Germinal center (tissue), 1 donor: ENCODE measurements around the gene KAZN.

ENCODE experiments used
- DNase-seq: peaks from one replicate; pipeline ENCODE4 v3.0.0; 2012; ENCODE audit warnings: mixed read lengths, low spot score

The KAZN gene

GRCh38 chr1:14614341-14614740 is 15.9 kb downstream of the KAZN start:
- no peak for DNase-seq

DNA sequence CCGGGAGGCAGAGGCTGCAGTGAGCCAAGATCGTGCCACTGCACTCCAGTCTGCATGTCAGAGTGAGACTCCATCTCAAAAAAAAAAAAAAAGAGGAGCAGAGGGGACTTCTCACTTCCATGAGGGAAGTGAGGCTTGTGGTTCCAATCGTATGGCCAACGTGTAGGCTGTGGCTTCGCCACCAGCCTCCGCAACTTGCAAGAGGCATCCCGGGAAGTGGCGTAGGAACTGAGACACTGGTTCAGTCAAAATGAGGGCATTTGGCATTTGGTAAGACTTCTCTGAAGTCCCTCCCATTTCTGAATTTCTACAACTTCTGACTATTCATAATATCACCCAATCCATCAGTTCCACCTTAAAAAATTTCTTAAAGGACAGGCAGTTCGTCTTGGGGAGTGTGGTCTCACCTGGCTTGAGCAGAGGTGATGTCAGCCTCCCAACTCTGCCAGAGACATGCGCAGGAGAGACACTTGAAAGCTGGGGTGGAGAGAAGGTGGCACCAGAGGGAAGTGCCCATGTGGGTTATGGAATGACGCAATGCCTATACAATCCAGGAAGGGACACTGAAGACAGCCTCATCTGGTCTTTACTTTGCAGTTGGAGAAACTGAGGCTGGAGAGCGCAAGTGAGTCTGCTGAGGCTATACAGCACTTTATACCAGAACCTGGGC is 17.2 kb downstream of the KAZN start:
- no peak for DNase-seq

DNA sequence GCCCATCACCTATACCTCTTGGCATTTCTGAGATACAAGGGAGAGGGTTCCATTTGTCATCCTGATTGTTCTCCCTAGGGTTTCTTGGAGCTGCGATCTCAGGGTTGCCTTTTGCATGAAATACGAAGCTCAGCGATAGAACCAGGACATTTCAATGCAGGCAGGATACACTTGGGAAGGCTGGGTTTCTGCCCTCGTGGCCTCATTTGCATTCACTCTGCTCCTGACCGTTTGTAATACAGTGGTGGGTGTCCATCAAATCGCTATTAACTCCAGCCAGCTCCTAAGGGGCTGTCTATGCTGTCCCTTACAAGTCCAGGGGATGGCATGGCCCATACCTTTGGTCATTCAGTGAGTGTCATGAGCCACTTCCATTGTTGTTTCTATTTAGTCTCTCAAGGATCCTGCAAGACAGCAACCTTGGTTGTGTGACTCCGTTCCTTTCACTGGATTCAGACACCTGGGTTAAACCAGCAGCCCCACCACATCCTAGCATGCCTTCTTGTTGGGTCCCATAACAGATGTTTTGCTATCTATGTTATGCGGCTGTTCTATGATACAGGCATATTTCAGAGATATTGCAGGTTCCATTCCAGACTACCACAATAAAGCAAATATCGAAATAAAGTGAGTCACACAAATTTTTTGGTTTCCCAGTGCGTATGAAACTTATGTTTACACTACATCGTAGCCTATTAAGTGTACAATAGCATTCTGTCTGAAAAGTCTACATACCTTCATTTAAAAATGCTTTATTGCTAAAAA is 18.3 kb downstream of the KAZN start:
- DNase-seq: no peak

- no peak for DNase-seq
Measured at GRCh38 chr1:14617791-14618190, 19.3 kb downstream of the KAZN start.

- DNase-seq: no peak
Measured at GRCh38 chr1:14620941-14621340, 22.5 kb downstream of the KAZN start.

GRCh38 chr1:14623090-14623489 is 24.6 kb downstream of the KAZN start:
- DNase-seq: no peak

DNA sequence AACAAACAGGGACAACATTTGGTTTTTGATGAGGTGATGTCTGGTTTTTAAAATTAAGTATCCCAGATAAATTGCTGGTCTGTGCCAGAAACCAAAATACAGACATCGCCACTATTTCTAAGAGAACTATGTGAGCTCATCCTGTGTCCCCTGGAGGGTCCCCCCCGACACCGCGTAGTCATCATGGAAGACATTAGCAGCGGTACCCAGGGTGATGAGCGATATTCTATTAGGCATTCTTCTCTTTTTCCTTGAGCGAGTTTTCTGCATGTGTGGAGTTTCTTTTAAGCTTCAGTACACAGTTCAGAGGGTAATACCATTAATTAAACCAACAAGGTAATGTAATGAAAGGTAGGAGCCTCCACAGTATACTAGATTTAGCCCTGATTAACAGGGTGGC is 26.5 kb downstream of the KAZN start:
- no peak for DNase-seq

DNA sequence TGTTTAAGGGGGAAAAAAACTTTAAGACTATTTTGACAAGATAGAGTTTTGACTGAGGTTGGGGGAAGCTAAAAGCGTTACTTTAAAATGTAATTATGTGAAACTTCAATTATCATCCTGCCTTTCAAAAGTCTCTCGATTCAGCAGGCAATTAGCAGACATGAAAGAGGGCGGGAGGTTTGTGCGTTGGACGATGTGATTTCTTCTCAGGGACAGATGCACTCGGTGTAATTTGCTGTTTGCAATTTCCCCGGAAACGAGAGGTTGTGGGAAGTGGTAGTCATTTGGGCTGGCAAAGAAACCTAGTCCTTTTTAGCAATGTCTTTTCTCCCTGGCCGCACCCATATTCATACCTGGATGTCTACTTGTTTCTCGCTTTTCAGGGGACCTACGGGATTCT is 27.1 kb downstream of the KAZN start:
- no peak for DNase-seq

GRCh38 chr1:14625996-14626395 is 27.5 kb downstream of the KAZN start:
- DNase-seq: no peak

DNA sequence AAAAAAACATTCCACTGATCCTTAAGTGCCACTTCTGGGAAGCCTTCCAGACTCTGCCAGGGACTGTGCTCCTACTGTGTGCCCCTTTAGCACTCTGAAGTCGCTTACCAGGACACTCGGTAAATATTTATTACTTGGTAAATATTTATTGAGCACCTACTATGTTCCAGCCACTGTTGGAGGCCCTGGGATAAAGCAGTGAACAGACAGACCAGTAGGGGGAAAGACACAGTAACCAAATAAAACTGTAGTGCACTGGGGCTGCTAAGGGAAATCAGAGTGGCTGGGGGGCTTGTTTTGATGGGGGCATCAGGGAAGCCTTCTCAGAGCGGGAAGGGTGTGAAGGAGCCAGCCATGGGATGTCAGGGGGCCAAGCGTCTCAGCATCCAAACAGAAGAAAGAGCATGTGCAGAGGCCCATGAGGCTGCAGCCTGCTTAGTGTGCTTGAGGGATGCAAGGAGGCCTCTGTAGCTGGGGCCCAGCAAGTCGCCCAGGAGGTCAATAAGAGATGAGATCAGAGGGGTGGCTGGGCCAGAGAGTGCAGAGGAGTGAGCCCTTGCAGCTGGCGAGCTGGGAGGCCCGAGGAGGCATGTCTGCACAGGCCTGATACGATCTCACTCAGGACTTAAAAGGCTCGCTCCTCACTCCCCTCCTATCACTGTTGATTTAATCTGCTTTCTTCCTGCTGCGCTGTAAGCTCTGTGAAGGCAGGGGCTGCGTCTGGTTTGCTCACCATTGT is 28.6 kb downstream of the KAZN start:
- no peak for DNase-seq

GRCh38 chr1:14627608-14628489 is 29.4 kb downstream of the KAZN start:
- no peak for DNase-seq

DNA sequence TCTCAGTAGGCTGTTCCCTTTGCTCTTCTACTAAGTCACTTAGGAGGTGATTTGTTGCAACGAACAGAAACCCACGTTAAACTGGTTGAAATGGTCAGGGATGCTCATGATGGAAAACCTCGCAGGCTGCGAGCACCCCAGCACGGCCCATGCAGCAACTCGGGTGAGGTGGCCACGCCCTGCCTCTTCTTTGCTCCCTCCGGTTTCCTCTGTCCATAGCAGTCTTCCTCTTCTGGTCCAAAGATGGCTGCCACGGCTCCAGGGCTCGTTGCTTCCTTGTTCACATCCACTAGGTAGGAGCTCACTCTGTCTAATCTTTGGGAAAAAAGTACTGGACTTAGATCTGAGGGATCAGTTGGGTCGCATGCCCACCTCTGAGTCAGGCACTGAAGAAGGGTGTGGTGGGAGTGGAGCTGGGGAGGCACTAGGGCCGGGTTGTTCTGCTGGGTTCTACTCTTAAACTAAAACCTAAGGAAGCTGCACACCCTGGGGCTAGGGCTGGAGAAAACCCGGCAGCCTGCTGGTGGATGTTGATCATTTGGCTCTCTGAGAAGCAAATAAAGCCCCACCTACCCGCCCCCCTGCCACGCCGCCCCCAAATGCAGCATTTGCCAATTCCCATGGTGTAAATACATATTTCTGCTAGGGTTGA is 31.0 kb downstream of the KAZN start:
- DNase-seq: no peak

GRCh38 chr1:14630986-14631385 is 32.5 kb downstream of the KAZN start:
- no peak for DNase-seq

DNA sequence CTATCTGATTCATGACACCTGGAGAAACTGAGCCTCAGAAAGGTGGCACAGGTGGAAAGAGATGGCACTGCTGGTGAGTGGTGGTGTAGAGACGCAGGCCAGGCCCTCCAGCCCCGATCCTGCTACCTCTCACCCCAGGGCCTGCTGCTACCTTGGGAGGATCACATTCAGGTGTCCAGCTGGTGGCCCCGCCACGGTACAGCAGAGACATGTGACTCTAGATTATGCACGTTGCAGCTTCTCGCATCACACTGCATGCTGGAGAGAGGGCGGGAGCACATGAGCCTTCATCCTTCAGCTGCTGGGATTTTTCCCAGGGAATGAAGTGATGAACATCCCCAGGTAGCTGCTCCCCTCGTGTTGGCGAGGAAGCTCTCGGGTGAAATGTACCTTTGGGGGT is 32.9 kb downstream of the KAZN start:
- no peak for DNase-seq

DNA sequence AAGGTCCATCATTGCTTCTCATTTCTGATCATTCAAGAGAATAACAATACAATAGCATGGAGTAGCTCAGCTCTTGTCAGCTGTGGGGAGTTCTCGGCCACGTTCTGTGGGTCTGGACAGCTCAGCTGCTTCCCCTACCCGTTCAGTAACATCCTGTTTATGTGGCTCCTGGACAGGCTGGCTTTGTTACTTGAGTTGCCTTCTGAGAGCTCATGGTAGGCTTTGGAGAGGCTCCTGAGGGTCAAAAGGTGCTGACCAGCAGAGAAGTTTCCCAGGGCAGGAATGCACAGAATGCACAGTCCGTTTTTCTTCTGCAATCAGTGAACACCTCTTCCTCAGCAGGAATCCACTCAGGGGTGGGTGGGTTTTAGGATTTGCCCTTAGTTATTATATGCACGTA is 36.0 kb downstream of the KAZN start:
- DNase-seq: no peak

DNA sequence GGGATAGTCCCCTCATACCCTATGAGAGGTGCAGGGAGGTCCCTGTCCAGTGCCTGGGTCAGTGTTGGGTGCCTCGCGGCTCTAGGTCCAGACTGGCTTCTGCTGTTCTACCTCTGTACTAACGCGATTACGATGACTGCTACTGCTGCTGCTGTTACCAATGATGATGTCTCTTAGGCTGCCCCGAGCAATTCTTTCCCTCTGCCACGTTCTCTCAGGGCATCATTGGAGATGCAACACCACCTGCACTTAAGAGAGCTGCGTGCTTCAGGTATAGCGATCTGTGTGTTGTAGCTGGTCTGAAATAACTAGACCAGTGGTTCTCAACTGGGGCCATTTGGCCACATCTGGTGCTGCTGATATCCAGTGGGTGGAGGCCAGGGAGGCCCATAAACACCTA is 36.9 kb downstream of the KAZN start:
- DNase-seq: no peak

GRCh38 chr1:14636897-14637632 is 38.6 kb downstream of the KAZN start:
- no peak for DNase-seq

- DNase-seq: no peak
Measured at GRCh38 chr1:14639291-14640050, 41.0 kb downstream of the KAZN start.

GRCh38 chr1:14642712-14643111 is 44.2 kb downstream of the KAZN start:
- no peak for DNase-seq

GRCh38 chr1:14646973-14647372 is 48.5 kb downstream of the KAZN start:
- no peak for DNase-seq
